Brain microvascular endothelial cell (primary cell): ENCODE results near the gene NR2F2.

Experiments
- DNase-seq: peaks from one replicate; pipeline ENCODE4 v3.0.0-alpha.2; 2020
- H3K27ac ChIP-seq: fragments of 250-450 bp; sonication (Bioruptor Pico); 2 replicates; pipeline ENCODE4 v1.5.1; 2020; ENCODE audit warnings: mild to moderate bottlenecking, moderate library complexity
- H3K27me3 ChIP-seq: fragments of 250-450 bp; sonication (Bioruptor Pico); replicated peaks from 2 replicates; pipeline ENCODE4 v1.5.1; 2020; ENCODE audit warnings: mild to moderate bottlenecking
- H3K36me3 ChIP-seq: fragments of 250-450 bp; sonication (Bioruptor Pico); replicated peaks from 2 replicates; pipeline ENCODE4 v1.5.1; 2020; ENCODE audit warnings: mild to moderate bottlenecking
- H3K4me3 ChIP-seq: 2 replicates; pipeline ENCODE4 v1.5.1; 2011; ENCODE audit warnings: low read depth, mild to moderate bottlenecking, control low read depth, low read length, moderate library complexity
- in situ Hi-C: cut with HindIII; loops from 2 replicates; pipeline ENCODE4 v1.10.0; 2017; ENCODE audit warnings: low sequenced_read_pairs, low pct_ligation_motif_present
- TF ChIP-seq, protein P1 (sequence below): IDR thresholded peaks from 2 replicates; pipeline ENCODE4 v1.5.1; 2011; ENCODE audit warnings: low read depth, mild to moderate bottlenecking, moderate library complexity, low read length, control low read depth, inconsistent platforms; ENCODE audit errors: missing control alignments

The NR2F2 gene

DNA sequence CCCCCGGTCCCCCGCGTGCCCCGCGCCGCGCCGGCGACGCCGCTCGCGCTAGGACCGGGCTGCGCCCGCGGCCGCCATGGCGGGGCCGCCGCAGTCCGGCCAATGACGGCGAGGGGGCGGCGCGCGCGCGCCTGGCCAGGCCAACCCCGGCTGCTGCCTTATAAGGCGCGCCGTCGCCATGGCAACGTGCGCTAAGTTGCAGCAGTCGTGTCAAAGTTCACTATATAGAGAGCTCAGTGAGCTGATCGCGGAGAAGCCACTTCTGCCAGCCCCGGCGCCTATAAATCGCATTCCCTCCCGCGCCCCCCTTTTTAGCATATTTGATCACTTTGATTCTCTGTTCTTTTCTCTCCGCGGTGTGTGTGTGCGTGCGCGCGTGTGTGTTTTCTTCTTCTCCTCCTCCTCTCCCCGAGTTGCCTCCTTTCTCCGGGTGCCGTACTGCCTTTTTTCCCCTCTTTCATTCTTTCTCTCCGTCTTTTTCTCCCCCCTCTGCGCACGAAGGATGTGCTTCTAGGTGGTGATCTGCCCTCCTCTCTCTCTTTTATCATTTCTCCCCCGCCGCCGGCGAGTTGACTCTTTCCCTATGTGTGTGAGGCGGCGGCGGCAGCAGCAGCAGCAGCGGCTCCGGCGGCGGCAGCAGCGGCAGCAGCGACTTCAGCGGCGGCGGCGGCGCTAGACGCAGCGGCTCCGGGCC, at the start of gene NR2F2:
Gene NR2F2, plus strand, starts transcription at position 251 of the 694 bp plus-strand sequence. CDS start 1,406 bp downstream, outside the sequence.
- Histone ChIP-seq H3K27ac (peak within 1 kb of the TSS; percentile 92), H3K36me3 (peaks cover 40% of the 10 kb centered on the region), H3K27me3 (no peaks in the 10 kb centered on the region), H3K4me3 (peak within 1 kb of the TSS; percentile 94)
- in situ Hi-C loops = loop anchor here (25.0 kb wide), 2 partner anchors 1043 to 1293 kb away; no protein-coding TSS in a partner anchor
- TF ChIP-seq, protein P1, sequence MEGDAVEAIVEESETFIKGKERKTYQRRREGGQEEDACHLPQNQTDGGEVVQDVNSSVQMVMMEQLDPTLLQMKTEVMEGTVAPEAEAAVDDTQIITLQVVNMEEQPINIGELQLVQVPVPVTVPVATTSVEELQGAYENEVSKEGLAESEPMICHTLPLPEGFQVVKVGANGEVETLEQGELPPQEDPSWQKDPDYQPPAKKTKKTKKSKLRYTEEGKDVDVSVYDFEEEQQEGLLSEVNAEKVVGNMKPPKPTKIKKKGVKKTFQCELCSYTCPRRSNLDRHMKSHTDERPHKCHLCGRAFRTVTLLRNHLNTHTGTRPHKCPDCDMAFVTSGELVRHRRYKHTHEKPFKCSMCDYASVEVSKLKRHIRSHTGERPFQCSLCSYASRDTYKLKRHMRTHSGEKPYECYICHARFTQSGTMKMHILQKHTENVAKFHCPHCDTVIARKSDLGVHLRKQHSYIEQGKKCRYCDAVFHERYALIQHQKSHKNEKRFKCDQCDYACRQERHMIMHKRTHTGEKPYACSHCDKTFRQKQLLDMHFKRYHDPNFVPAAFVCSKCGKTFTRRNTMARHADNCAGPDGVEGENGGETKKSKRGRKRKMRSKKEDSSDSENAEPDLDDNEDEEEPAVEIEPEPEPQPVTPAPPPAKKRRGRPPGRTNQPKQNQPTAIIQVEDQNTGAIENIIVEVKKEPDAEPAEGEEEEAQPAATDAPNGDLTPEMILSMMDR = no peak
- peak; percentile 99 for DNase-seq

DNA sequence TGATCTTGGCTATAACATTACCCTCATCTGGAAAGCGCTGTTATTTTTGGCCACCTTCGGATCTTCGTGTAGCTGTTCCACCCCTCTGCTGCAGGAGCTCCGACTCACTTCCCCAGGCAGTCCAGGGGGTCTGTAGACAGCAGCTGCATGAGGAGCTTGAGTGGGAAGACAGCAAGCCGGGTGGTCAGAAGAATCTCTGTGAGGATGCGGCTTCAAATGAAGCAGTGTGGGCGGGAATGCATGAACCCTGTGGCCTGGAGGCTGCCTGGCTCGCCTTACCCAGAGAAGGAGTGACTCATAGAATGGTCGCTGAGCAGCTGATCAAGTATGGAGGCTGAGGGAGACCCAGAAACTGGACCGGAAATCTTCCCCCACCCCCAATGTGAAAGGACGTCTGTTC, 45.2 kb upstream of the NR2F2 start:
- Histone ChIP-seq H3K27ac (peak overlapping the region; percentile 99), H3K4me3 (peak overlapping the region; percentile 15), H3K27me3 (no peaks in the 10 kb centered on the region), H3K36me3 (peaks cover 2% of the 10 kb centered on the region)
- in situ Hi-C loops = no loop called here
- TF ChIP-seq, protein P1 = no peak
- peak; percentile 99 for DNase-seq

DNA sequence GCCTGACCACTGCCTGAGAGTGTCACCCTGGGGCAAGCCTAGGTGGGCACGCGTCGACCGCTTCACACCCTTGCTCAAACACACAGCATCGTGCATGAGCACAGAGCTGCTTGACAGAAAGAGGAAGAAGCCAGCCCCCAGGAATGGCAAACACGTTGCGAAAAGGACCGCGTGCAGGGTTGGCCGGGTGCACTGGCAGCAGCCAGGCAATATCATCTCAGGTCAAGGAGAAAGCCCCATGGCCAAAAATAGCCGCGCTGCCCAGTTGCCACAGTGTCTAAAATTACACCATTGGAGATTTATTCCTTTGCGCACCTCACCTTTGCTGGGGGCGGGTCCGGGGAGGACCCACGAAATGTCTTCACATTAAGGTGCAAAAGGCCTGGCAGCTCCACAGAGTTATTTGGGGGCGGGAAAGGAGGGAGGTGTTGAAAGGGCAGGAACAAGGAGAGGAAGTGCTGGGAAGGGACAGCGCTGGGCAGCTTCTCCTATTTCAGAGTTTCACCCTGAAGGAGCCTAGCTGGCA, 44.7 kb upstream of the NR2F2 start:
- H3K27ac ChIP-seq = peak overlapping the region; percentile 99
- H3K27me3 ChIP-seq = no peaks in the 10 kb centered on the region
- TF ChIP-seq, protein P1 = no peak
- no peak overlapping the region for H3K4me3 ChIP-seq
- H3K36me3 ChIP-seq = peaks cover 2% of the 10 kb centered on the region
- no peak for DNase-seq
- in situ Hi-C loops = no loop called here

DNA sequence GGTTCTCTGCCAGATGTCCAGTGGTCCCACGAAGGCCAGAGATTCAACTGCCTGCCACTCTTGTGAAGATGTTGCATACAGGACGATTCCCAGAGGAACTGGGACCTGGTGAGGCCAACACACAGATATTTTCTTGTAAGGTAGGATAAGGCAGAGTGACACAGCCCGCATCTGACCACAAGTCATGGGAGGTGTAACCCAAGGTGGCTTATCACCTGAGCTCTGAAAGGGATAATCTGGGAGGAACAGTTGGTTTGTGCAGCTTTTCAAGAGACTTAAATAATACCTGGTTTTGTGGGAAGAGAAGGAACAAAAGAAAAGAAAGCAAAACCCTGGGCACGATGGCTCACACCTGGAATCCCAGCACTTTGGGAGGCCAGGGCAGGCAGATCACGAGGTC, 39.8 kb upstream of the NR2F2 start:
- Histone ChIP-seq H3K36me3 (no peaks in the 10 kb centered on the region), H3K4me3 (no peak overlapping the region), H3K27ac (no peak overlapping the region), H3K27me3 (no peaks in the 10 kb centered on the region)
- TF ChIP-seq, protein P1 = no peak
- in situ Hi-C loops = no loop called here
- no peak for DNase-seq

DNA sequence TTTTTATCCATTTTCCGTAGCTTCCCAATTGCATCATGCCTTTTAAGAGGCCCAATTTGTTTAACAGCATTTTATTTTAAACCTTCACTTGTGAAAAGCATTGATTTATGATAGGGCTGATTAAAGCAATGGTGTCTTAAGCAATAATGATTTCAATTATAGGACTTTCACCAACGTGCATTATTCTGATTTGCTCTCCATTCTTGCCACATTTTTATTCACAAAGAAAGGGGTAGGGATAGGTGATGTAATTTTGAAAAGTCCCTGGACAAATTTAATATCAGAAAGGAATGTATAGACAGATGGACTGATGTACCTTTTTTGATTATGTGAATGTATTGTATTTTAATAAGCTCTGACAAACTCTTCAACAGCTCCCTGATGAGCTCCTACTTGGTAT, 37.9 kb upstream of the NR2F2 start:
- DNase-seq = no peak
- no peak overlapping the region for H3K4me3 ChIP-seq
- no peaks in the 10 kb centered on the region for H3K36me3 ChIP-seq
- H3K27me3 ChIP-seq = no peaks in the 10 kb centered on the region
- TF ChIP-seq, protein P1 = no peak
- in situ Hi-C loops = no loop called here
- no peak overlapping the region for H3K27ac ChIP-seq

DNA sequence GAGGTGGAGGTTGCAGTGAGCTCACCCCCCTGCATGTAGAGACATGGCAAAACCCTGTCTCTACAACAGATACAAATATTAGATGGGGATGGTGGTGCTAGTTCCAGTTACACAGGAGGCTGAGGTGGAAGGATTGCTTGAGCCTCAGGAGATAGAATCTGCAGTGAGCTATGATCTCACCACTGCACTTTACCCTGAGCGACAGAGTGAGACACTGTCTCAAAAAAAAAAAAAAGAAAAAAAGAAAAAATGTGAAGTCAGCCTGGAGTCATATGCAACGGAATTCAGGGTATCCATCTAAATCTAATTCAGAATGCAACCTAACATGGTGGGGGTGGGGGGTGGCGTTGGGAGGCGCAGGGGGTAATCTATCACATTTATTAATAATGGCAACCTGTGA, 37.1 kb upstream of the NR2F2 start:
- in situ Hi-C loops = no loop called here
- no peaks in the 10 kb centered on the region for H3K27me3 ChIP-seq
- H3K27ac ChIP-seq = no peak overlapping the region
- no peaks in the 10 kb centered on the region for H3K36me3 ChIP-seq
- TF ChIP-seq, protein P1 = no peak
- no peak overlapping the region for H3K4me3 ChIP-seq
- DNase-seq = no peak
